GM21423 (cell line): ENCODE data around the gene PSMA1.
"Not testable (repeated sequence)": the region's sequence is repeated elsewhere in the genome, so short reads cannot be mapped to it uniquely, and the experiment has no call there.

Source experiments
- ATAC-seq: cut with Tn5 transposase; IDR thresholded peaks from one replicate; pipeline ENCODE4 v1.9.1; 2021; ENCODE audit warnings: mild to moderate bottlenecking, moderate library complexity; ENCODE audit not compliant: unreplicated experiment

The PSMA1 gene

DNA sequence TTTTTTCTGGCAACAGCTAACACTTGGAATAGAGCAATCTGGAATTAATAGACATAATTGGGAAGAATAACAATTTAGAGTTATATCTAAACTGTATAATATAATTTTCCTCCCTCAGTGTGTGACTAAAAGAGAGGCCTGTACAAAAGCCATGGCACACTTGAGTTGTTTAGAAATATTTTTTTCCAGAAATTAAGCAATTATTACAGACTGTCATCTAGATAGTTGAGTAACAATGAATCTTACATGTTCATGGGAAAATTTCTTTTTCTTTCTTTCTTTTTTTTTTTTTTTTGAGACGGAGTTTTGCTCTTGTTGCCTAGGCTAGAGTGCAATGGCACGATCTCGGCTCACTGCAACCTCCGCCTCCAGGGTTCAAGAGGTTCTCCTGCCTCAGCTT is 15.0 kb upstream of the PSMA1 start:
- not testable (repeated sequence) for ATAC-seq

DNA sequence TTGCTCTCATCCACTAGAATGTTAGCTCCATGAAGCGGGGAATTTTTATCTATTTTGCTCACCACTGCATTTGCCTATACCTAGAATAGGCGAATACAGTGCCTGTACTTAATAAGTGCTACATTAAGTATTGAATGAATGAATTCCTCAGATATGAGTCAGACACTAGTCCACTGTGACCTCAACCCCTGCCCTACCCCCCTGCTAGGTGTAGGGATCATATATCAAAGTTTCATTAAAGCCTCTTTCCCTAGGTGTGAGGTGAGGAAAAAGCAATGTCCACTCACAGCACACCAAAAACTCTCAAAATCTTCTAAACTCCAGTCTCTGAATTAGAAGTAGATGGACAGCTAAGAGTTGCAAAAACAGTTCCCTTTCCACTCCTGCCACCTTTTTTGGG is 9.8 kb upstream of the PSMA1 start:
- ATAC-seq: no peak

DNA sequence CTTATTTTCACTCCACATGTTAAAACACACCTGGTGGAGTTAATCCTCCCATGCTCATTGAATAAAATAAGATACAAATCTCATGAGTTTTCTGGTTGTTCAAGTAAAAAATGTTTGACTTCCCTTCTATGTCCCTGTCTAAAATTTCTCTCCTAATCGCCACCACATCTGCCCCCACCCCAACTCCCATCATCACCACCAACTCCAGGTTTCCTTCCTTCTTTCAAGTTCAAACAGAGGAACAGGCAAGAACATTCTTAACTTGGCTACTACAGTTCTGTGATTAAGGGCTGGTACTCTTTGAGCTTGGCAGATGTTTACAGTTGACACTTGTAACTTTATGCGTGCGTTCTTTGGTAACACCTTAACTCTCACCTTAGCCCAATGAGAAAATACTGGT is 9.1 kb upstream of the PSMA1 start:
- ATAC-seq: no peak

DNA sequence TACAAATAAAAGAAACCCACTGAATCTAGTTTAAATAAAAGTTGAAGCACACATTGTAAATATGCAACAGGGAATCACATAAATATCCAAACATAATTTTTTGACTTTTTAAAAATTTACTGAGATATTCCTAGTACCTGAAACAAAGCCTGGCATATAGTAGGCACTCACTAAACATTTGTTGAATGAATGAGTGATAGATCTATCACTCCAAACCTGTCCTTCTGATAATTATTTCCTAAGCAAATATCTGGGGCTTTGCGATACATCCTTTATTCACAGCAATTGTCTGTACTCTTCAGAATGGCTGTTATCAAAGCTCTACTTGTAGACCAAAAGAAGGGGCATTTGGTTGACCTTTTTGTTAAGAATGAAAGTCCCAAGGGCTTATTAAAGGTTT is 2.6 kb upstream of the PSMA1 start:
- ATAC-seq: no peak

GRCh38 chr11:14522245-14522644 is 2.1 kb upstream of the PSMA1 start:
- ATAC-seq: no peak

DNA sequence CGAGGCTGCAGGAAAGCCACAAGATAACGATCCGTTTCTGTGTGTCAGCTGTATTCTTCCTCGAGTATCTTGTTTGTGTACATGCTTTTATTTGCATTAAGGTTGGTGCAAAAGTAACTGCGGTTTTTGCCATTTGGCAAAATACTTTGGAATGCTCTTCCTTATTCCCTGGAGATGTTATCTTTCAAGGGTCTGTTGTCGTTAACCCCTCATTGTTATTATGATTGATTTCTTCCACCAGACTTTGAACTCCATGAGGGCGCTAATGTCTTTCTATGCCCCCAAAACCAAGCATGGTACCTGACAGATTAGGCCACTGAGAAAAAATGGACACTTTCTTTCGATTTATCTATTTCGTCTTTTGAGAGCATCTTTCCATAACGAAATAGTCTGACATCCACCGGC is 563 bp upstream of the PSMA1 start:
- no peak for ATAC-seq

DNA sequence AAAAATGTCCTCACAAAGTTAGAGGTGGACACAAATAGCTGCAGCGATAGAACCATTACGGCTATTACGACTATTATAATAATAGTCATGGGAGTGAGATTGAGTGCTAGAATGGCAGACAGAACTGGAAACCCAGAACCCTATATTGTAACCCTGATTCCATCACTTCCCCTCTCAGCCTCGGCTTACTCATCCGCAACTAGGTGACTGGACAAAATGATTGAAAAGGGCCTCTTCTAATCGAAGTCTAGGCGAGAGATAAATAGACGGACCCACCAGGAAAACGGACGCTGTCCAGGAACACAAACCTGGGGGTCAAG is 629 bp downstream of the PSMA1 start:
- ATAC-seq: peak; percentile 6

- ATAC-seq: no peak
These were observed 1.4 kb downstream of the PSMA1 start for GRCh38 chr11:14518820-14519219.

DNA sequence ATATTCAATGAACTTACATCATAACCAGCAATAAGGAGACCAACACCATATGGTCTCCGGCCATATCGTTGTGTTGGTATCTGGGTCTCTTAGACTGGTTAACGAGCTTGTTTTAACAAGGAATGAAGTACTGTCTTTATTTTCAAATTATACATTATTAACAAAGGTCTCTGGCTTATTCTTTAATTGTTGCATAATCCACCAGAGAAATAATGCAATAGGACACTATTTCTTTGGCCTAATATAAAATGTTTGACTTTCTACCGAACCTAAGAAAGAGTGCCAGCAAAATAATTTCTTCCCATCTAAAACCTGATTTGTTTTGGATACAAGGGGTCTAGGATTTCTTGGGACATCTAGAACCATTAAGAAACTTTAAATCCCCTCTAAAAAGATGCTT is 6.4 kb downstream of the PSMA1 start:
- ATAC-seq: no peak

- no peak for ATAC-seq
These were observed 13.7 kb downstream of the PSMA1 start for GRCh38 chr11:14506532-14506931.

- ATAC-seq: no peak
These were observed 17.2 kb downstream of the PSMA1 start for GRCh38 chr11:14503023-14503422.

DNA sequence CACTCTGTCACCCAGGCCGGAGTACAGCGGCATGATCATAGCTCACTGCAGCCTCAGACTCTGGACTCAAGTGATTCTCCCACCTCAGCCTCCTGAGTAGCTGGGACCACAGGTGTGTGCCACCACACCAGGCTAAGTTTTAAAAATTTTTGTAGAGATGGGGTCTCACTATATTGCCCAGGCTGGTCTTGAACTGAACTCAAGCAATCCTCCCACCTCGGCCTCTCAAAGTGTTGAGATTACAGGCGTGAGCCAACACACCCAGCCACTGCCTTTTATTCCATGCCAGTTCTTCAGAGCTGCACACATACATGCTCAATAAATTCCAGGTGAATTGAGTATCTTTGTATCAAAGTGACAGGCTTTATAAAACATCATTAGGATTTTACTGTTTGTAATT is 18.1 kb downstream of the PSMA1 start:
- ATAC-seq: no peak

GRCh38 chr11:14500181-14500651 is 20.0 kb downstream of the PSMA1 start:
- peak; percentile 44 for ATAC-seq

DNA sequence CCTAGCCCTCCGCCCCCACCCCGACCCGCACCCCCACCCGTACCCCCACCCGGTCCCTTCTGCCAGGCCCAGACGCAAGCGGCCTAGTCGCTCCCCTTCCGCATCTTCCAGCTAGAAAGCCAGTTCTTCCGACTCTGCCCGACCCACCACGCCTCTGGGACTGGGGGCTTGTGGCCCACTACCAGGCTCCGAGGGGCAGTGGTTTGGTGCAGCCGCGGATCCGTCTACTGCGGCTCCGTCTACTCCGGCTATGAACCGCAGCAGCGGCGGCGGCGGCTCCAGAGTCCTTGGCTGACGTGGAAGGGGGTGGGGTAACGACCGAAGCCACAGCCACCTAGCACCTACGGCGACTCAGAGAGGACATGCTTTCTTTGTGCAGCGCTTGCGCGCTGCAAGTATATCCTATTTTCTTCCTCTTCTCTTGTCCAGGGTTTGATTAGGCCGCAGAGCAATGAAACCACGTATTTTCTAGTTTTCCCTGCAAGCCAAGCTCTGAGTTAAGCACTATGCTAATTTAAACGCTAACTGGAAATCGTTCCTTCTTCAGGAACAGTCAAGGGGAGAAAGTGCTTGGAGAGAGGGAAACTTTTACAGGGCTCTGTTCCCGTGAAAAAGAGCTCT is 20.5 kb downstream of the PSMA1 start, which contains the start of gene COPB1:
Gene COPB1, minus strand, starts transcription at position 252 of the 621 bp plus-strand sequence. CDS start 883 bp downstream, outside the sequence.
- ATAC-seq: peak; percentile 90

DNA sequence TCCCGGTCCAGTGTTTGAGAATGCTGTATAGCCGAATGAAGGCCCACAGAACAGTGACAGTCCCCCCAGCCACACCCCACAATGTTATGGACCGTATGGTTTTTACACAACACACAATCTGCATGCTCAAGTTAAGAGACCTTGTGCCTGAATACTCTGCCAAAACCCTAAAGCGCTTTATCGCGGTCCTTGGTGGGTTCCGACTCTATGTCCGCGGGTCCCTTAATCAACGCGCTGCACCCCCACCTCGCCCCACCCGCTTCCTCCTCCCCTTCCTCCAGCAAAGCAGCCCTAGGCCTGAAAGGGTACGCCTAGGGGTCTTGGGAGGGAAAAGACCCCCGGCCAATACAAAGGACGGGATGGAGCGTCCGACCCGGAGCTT is 21.0 kb downstream of the PSMA1 start:
- peak; percentile 2 for ATAC-seq

DNA sequence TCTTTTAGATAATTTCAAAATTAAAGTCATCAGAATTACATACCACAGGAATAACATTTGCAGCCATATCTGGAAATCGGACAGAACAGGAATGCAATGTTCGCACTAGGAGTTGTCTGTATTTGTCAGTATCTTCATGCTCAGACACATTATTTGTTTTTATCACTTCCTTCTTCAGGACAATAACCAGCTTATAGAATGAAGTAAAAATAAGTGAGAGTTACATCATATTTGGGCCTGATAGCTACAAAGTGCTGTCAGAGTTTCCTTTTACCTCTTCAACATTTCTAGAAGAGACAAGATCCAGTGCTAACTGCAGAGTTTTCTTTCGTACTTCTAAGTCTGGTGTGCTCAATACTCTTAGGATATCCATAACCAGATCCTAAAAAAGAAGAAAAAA is 39.5 kb downstream of the PSMA1 start:
- ATAC-seq: no peak

DNA sequence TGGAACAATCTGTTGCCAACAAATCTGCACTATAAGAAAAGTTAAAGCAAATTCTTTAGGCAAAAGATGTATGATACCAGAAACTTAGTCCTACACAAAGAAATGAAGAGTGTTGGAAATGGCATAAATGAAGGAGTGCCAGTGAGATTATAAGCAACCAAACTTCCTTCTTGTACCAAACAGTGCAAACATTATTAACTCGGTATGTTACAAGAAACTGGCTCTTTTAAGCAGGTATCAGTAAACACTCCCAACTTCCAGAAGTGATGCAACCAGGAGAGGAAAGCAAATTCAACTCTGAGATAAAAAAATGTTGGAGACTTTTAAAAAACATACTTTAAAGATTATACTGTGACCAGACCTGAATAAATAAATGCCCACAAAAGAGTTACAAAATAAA is 49.1 kb downstream of the PSMA1 start:
- ATAC-seq: no peak

DNA sequence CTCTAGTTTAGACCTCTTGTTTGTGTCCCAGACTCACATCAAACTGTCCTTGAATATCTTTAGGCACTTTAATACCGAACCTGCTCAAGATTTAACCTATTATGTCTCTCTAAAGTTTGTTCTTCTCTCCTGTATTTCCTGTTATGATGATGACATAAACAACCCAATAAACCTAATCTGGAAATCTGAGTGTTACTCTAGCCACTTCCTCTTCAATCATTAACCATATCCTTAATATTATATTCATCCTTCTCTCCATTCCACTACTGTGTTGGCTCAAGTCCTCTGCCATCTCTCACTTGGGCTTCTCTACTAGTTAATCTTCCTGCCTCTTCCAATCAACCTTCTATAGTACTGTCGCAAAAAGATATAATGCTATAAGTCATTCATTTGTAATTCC is 56.6 kb downstream of the PSMA1 start:
- ATAC-seq: no peak

- no peak for ATAC-seq
These were observed 60.0 kb downstream of the PSMA1 start for GRCh38 chr11:14460147-14460546.

GRCh38 chr11:14458377-14458776 is 61.8 kb downstream of the PSMA1 start:
- ATAC-seq: no peak

- no peak for ATAC-seq
These were observed 64.3 kb downstream of the PSMA1 start for GRCh38 chr11:14455648-14456430.
